HCT116 (cell line): ENCODE data around the gene CISTR. TPM values are rescaled to one million over a fixed set of nuclear protein-coding genes. Genes with fewer than 3 reads are reported as not detected.

Experiments
- ATAC-seq: fragments of 200-7000 bp; cut with Tn5 transposase; 2 replicates; pipeline ENCODE4 v1.9.1; 2020; ENCODE audit warnings: mild to moderate bottlenecking, moderate library complexity
- BruUV-seq: library from RNA; stranded (reverse); fragments of 400-500 nt; replicated peaks from 2 replicates; lab custom pipeline; 2021; lab: Mats Ljungman, UMichigan
- CTCF ChIA-PET: fragments of 300-600 bp; sonication (Branson Sonifier 250); formaldehyde crosslinking; loops from one replicate; lab custom pipeline; 2021; ENCODE audit warnings: antibody characterized with exemption; lab: Charles Lee
- POLR2A ChIA-PET: fragments of 300-600, 350-600 bp; sonication (Branson Sonifier 250); formaldehyde crosslinking; loops from one replicate; lab custom pipeline; 2021; ENCODE audit warnings: antibody characterized with exemption; lab: Charles Lee
- RAD21 ChIA-PET, 2 experiments: fragments of 300-600 bp; sonication (Branson Sonifier 250); formaldehyde crosslinking; loops; one replicate each; lab custom pipeline; 2023; ENCODE audit warnings: low total read pairs in 2 of 2; ENCODE audit not compliant: uncharacterized antibody in 2 of 2, unreplicated experiment in 2 of 2, low non-redundant PET in 1 of 2; lab: Charles Lee
- DNase-seq: peaks from one replicate; pipeline ENCODE4 v3.0.0-alpha.2; 2010; ENCODE audit warnings: low read depth, low spot score
- H2AFZ ChIP-seq: fragments of 200-600 bp; shearing (Covaris generic), sonication (generic); 2 replicates; pipeline ENCODE4 v1.6.1; 2017; ENCODE audit warnings: low read depth, mixed run types, mixed read lengths, antibody characterized with exemption, low read length; ENCODE audit not compliant: poor library complexity, severe bottlenecking
- H3K27ac ChIP-seq: 2 replicates; pipeline ENCODE4 v1.5.1; 2012; ENCODE audit warnings: low read depth, low read length
- H3K27me3 ChIP-seq: fragments of 200-600 bp; sonication (generic); 2 replicates; pipeline ENCODE4 v1.6.1; 2016; ENCODE audit warnings: mixed run types, low read length, mixed read lengths; ENCODE audit not compliant: insufficient read depth
- H3K36me3 ChIP-seq, 2 experiments: fragments of 200-500 bp in 1 of 2; fragments of 200-600 bp in 1 of 2; sonication (Bioruptor generic) in 1 of 2; sonication (generic) in 1 of 2; 2 replicates each; pipeline versions ENCODE4 v1.5.1 to v1.6.1; 2014 to 2016; ENCODE audit warnings: low read length in 2 of 2, inconsistent platforms in 1 of 2, mixed read lengths in 1 of 2, mixed run types in 1 of 2; ENCODE audit not compliant: insufficient read depth in 2 of 2, control insufficient read depth in 1 of 2
- H3K4me1 ChIP-seq, 2 experiments: fragments of 200-600 bp in 1 of 2; sonication (generic) in 1 of 2; 2 replicates each; pipeline versions ENCODE4 v1.5.1 to v1.6.1; 2012 to 2017; ENCODE audit warnings: low read length in 2 of 2, inconsistent platforms in 1 of 2, mild to moderate bottlenecking in 1 of 2, mixed read lengths in 1 of 2, mixed run types in 1 of 2, moderate library complexity in 1 of 2; ENCODE audit not compliant: insufficient read depth in 2 of 2, control insufficient read depth in 1 of 2
- H3K4me2 ChIP-seq: fragments of 200-600 bp; sonication (generic); 2 replicates; pipeline ENCODE4 v1.6.1; 2017; ENCODE audit warnings: mixed run types, low read length, mixed read lengths
- H3K4me3 ChIP-seq, 2 experiments: fragments of 200-600 bp in 1 of 2; sonication (generic) in 1 of 2; replicated peaks in 1 of 2; 2 replicates each; pipeline ENCODE4 v1.5.1; 2011 to 2016; ENCODE audit warnings: low read length in 2 of 2, control low read depth in 1 of 2, low read depth in 1 of 2, mild to moderate bottlenecking in 1 of 2, mixed read lengths in 1 of 2, mixed run types in 1 of 2
- H3K79me2 ChIP-seq: fragments of 200-600 bp; sonication (generic); 2 replicates; pipeline ENCODE4 v1.6.1; 2017; ENCODE audit warnings: mild to moderate bottlenecking, mixed run types, low read length, moderate library complexity, mixed read lengths; ENCODE audit not compliant: insufficient read depth
- H3K9ac ChIP-seq: fragments of 200-600 bp; sonication (generic); 2 replicates; pipeline ENCODE4 v1.6.1; 2016; ENCODE audit warnings: low read length, mixed read lengths
- H3K9me2 ChIP-seq: fragments of 200-600 bp; sonication (generic), shearing (Covaris generic); 2 replicates; pipeline ENCODE4 v1.6.1; 2017; ENCODE audit warnings: mixed run types, mild to moderate bottlenecking, moderate library complexity; ENCODE audit not compliant: insufficient read depth
- H3K9me3 ChIP-seq, 2 experiments: fragments of 200-500 bp in 1 of 2; fragments of 200-600 bp in 1 of 2; sonication (Bioruptor generic) in 1 of 2; sonication (generic) in 1 of 2; 2 replicates each; pipeline ENCODE4 v1.6.1; 2014 to 2017; ENCODE audit warnings: low read length in 2 of 2, mixed read lengths in 2 of 2, inconsistent platforms in 1 of 2, low read depth in 1 of 2, mild to moderate bottlenecking in 1 of 2, mixed run types in 1 of 2, moderate library complexity in 1 of 2; ENCODE audit not compliant: control insufficient read depth in 1 of 2, insufficient read depth in 1 of 2
- H4K20me1 ChIP-seq: fragments of 200-600 bp; sonication (generic), shearing (Covaris generic); 2 replicates; pipeline ENCODE4 v1.6.1; 2017; ENCODE audit warnings: mixed run types, mild to moderate bottlenecking, moderate library complexity; ENCODE audit not compliant: insufficient read depth
- CBX3 ChIP-seq: IDR thresholded peaks from 2 replicates; pipeline ENCODE4 v1.6.1; 2012; ENCODE audit warnings: low read depth
- EGR1 ChIP-seq: IDR thresholded peaks from 2 replicates; pipeline ENCODE4 v1.6.1; 2012; ENCODE audit warnings: low read depth
- EZH2 ChIP-seq: fragments of 200-600 bp; sonication (generic); IDR thresholded peaks from 2 replicates; pipeline ENCODE4 v1.6.1; 2017; ENCODE audit warnings: antibody characterized with exemption, mixed run types
- EZH2phosphoT487 ChIP-seq: fragments of 200-600 bp; IDR thresholded peaks from 2 replicates; pipeline ENCODE4 v1.6.1; 2018; ENCODE audit warnings: antibody characterized with exemption, borderline replicate concordance
- FOSL1 ChIP-seq: IDR thresholded peaks from 2 replicates; pipeline ENCODE4 v1.6.1; 2012; ENCODE audit warnings: low read depth
- POLR2AphosphoS5 ChIP-seq: IDR thresholded peaks from 2 replicates; pipeline ENCODE4 v1.6.1; 2011; ENCODE audit warnings: mild to moderate bottlenecking, low read depth, low read length, moderate library complexity
- SIN3A ChIP-seq: IDR thresholded peaks from 2 replicates; pipeline ENCODE4 v1.6.1; 2012; ENCODE audit warnings: low read depth
- SP1 ChIP-seq: IDR thresholded peaks from 2 replicates; pipeline ENCODE4 v1.6.1; 2012; ENCODE audit warnings: low read depth
- SRF ChIP-seq: IDR thresholded peaks from 2 replicates; pipeline ENCODE4 v1.6.1; 2012; ENCODE audit warnings: low read depth
- YY1 ChIP-seq: IDR thresholded peaks from 2 replicates; pipeline ENCODE4 v1.6.1; 2011; ENCODE audit warnings: low read length, low read depth, moderate library complexity, mild to moderate bottlenecking; ENCODE audit not compliant: insufficient replicate concordance; ENCODE audit errors: extremely low read depth
- ZFX ChIP-seq: fragments of 450-650 bp; IDR thresholded peaks from 2 replicates; pipeline ENCODE4 v1.6.1; 2017
- ZNF274 ChIP-seq: fragments of 200-500 bp; sonication (Bioruptor generic); IDR thresholded peaks from 2 replicates; pipeline ENCODE4 v1.6.1; 2014; ENCODE audit warnings: mild to moderate bottlenecking, low read depth, low read length, inconsistent platforms
- intact Hi-C: fragments of 100-400 bp; cut with micrococcal nuclease; formaldehyde crosslinking; loops from 2 replicates; pipeline ENCODE4 v1.10.0; 2022
- total RNA-seq: library from RNA; stranded (reverse); gene quantifications from one replicate; pipeline ENCODE4 v1.2.1, GENCODE V29; 2021; ENCODE audit not compliant: unreplicated experiment
- TF ChIP-seq, protein P1 (sequence below): IDR thresholded peaks from 2 replicates; pipeline ENCODE4 v1.6.1; 2012

CISTR gene
- total RNA-seq, 1 experiment from 2014 or later, result not detected

DNA sequence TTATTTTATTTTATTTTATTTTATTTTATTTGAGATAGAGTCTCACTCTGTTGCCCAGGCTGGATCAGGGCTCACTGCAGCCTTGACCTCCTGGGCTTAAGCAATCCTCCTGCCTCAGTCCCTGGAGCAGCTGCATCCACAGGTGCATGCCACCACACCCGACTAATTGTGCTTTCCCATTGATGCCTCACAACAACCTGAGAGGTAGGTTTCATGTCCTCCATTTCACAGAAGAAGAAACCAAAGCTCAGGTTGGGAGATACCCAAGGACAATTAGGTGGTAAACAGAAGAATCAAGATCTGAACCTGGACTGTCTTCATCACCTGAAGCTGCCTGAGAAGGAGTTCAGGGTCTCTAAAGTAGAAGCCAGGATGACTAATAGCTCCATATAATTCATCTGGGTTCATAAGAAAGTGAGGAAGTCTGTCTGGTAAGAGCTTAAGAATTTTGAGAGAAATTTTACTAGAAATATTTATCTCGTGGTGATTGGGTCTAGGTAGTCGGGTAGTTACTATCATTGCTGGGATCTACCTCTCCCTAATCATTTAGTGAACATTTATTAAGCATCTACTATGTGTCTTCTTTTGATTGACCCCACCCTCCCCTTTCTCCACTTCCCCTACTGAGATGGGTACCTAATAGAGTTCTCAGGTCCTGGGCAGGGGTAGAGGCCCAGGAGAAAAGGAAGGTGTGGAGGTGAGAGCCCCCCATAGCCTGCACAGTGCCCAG, 52.7 kb downstream of the CISTR start:
- BruUV-seq, result no TSS peak
- POLR2A ChIA-PET, result interaction anchor here (0.6 kb wide), 1 partner anchor 62 kb away, joined by 4 read pairs; no protein-coding TSS in a partner anchor
- intact Hi-C loops, result no loop called here

DNA sequence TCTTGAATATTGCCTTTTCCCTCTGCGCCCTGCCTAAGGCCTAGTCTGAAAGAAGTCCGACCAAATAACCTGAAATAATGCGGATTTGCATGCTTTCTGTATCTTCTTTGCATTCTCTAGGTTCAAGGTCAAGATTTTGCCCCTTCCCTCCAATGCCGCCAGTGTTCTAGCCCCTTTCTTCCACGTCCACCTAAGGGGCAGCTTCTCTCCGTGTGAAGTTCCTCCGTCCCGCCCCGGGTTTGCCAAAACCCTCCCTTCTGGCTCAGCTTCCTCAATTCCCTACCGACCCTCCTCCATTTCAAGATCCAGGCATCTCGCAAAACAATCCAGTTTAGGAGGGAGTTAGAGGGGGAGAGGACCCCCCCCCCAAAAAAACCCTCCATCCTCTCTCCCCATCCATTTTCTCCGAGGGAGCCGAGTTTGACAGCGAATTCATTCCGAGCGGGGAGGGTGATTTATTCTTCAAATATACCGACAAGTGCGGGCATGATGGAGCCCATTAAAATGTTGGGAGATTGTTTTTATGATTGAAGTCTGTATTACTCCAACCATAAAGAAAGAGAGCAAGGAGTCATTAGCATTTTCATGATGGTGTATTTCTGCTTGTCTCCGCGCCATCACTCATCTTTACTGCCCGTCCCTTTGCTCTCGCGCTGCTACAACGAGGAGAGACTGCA, 55.0 kb downstream of the CISTR start:
- Histone ChIP-seq H3K36me3 (no peaks in the 10 kb centered on the region), H3K27me3 (peaks cover 8% of the 10 kb centered on the region), H2AFZ (peak overlapping the region; percentile 93), H3K27ac (no peak overlapping the region), H4K20me1 (no peaks in the 10 kb centered on the region), H3K4me2 (peak overlapping the region; percentile 89), H3K79me2 (no peaks in the 10 kb centered on the region), H3K4me3 (peak overlapping the region in 1 of 2 experiments; percentile 53; a peak in 1 of 4 replicates), H3K9me2 (no peaks in the 10 kb centered on the region), H3K4me1 (peaks cover 13 to 28% of the 10 kb centered on the region in 2 experiments), H3K9ac (peak overlapping the region; percentile 6; the same call in 1 of the 2 replicates), H3K9me3 (no peaks in the 10 kb centered on the region)
- TF ChIP-seq YY1, result no peak
- no peak for TF ChIP-seq FOSL1
- TF ChIP-seq EGR1, result no peak
- TF ChIP-seq SIN3A, result no peak
- TF ChIP-seq SP1, result no peak
- DNase-seq (no peak), ATAC-seq (no peak)
- ChIA-PET RAD21 (interaction anchor here (0.5 to 0.8 kb wide), 2 partner anchors 47 to 310 kb away, joined by 3 to 7 read pairs; no protein-coding TSS in a partner anchor), CTCF (interaction anchor here (1.5 to 1.8 kb wide), 2 partner anchors 50 kb away, joined by 5 to 7 read pairs; no protein-coding TSS in a partner anchor), POLR2A (no interaction called here)
- BruUV-seq, result no TSS peak
- intact Hi-C loops, result no loop called here

More for the DNA sequence above, 52.7 kb downstream of the CISTR start:
- Histone ChIP-seq H3K79me2 (no peaks in the 10 kb centered on the region), H3K27me3 (peaks cover 8% of the 10 kb centered on the region), H3K4me1 (peaks cover 13 to 28% of the 10 kb centered on the region in 2 experiments), H3K9ac (no peak overlapping the region), H4K20me1 (no peaks in the 10 kb centered on the region), H3K27ac (no peak overlapping the region), H3K36me3 (no peaks in the 10 kb centered on the region), H3K4me2 (no peak overlapping the region), H3K9me2 (no peaks in the 10 kb centered on the region), H2AFZ (no peak overlapping the region), H3K9me3 (no peaks in the 10 kb centered on the region), H3K4me3 (no peak overlapping the region)
- DNase-seq (no peak), ATAC-seq (no peak)
- CTCF ChIA-PET, result interaction anchor here (0.8 to 2.7 kb wide), 3 partner anchors 24 to 58 kb away, joined by 3 to 59 read pairs (median 4); partner anchors contain the start of gene ATP5MC2
- TF ChIP-seq POLR2AphosphoS5 (no peak), ZFX (no peak), SP1 (no peak), EZH2 (no peak), SRF (no peak), EZH2phosphoT487 (no peak), EGR1 (no peak), SIN3A (no peak), CBX3 (no peak), ZNF274 (no peak)
- TF ChIP-seq, protein P1, sequence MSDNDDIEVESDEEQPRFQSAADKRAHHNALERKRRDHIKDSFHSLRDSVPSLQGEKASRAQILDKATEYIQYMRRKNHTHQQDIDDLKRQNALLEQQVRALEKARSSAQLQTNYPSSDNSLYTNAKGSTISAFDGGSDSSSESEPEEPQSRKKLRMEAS, result no peak
- RAD21 ChIA-PET, result interaction anchor here in 1 of 2 experiments (1.2 kb wide), 1 partner anchor 48 kb away, joined by 3 read pairs; no protein-coding TSS in a partner anchor
